ENCODE data around the gene KYNU.

- TF ChIP-seq CTCF (IDR thresholded peaks at IDR 0.05) (no peak), POLR2A (IDR thresholded peaks at IDR 0.05) (no peak)
These were observed 207.0 kb downstream of the KYNU start for GRCh38 chr2:143084462-143084861.
